ENCODE data around the gene TMEM140. TPM values are rescaled to one million over a fixed set of nuclear protein-coding genes. Genes with fewer than 3 reads are reported as not detected.

Gene TMEM140
- 10 to 100 TPM; 14.7 to 30.1 (median 20.9) TPM for total RNA-seq
- long read RNA-seq, donor 1, transcript TMEM140-201 (2 exons, 1,997 nt), result major isoform, 39 of 41 reads
- long read RNA-seq, donor 1, partial matches to known transcripts, result 0 of 41 reads
- long read RNA-seq, donor 1, other reads (novel, unspliced or antisense), result 2 of 41 reads
- long read RNA-seq, donor 2, transcript TMEM140-201 (2 exons, 1,997 nt), result major isoform, 9 of 12 reads
- long read RNA-seq, donor 2, partial matches to known transcripts, result 0 of 12 reads
- long read RNA-seq, donor 2, other reads (novel, unspliced or antisense), result 3 of 12 reads

DNA sequence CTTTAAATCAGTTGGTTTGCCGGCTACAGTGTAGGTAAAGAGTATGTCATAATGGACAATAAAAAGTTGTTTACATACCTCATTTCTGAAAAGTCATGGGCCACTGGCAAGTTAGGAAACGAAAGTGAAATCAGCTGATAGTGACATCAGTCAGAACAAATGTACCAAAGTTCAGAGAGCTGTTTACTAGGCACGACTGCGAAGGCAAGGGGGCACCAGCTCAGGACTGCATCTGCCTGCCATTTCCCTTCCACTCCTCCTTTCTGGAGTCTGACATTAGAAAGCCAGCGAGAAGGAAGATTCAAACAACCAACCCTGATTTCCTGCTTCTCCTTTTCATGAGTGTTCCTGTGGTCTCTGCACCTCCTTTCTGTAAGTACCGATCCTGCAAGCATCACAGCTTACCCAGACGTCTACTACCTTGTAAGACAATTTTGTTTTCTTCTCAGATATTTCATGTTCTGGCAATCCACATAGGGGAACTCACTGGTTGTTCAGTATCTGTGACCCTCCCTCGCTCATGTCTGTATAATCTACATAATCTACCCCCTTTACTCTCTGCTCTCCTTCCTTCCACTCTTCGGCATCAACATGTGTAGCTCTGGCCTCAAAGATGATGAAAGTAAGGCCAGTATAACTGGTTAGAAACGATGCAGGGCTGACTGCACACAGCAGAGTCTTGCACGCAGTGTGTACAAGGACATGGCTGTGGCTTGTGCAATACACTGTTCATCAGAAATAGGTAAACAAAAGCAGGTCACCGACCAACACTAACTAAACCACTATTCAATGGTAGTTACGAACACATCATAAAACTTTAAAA, at the start of gene TMEM140:
TMEM140 (plus strand) TSS at position 174 of the 823 bp plus-strand sequence. CDS start 16,370 bp downstream, outside the sequence.
- Histone ChIP-seq H3K36me3 (ENCODE audit: low read depth) (no peaks in the 10 kb centered on the region), H3K4me1 (ENCODE audit: low read depth) (no peaks in the 10 kb centered on the region), H3K9me3 (no peaks in the 10 kb centered on the region), H3K4me3 (peak within 1 kb of the TSS; percentile 15)
- ATAC-seq (peak; percentile 93), DNase-seq (peak in 2 of 3 donors; percentile 69 to 77)
- TF ChIP-seq, protein P1, sequence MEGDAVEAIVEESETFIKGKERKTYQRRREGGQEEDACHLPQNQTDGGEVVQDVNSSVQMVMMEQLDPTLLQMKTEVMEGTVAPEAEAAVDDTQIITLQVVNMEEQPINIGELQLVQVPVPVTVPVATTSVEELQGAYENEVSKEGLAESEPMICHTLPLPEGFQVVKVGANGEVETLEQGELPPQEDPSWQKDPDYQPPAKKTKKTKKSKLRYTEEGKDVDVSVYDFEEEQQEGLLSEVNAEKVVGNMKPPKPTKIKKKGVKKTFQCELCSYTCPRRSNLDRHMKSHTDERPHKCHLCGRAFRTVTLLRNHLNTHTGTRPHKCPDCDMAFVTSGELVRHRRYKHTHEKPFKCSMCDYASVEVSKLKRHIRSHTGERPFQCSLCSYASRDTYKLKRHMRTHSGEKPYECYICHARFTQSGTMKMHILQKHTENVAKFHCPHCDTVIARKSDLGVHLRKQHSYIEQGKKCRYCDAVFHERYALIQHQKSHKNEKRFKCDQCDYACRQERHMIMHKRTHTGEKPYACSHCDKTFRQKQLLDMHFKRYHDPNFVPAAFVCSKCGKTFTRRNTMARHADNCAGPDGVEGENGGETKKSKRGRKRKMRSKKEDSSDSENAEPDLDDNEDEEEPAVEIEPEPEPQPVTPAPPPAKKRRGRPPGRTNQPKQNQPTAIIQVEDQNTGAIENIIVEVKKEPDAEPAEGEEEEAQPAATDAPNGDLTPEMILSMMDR (IDR thresholded peaks at IDR 0.05), result no peak
- intact Hi-C loops (cut with DNase I, micrococcal nuclease), result no loop called here

DNA sequence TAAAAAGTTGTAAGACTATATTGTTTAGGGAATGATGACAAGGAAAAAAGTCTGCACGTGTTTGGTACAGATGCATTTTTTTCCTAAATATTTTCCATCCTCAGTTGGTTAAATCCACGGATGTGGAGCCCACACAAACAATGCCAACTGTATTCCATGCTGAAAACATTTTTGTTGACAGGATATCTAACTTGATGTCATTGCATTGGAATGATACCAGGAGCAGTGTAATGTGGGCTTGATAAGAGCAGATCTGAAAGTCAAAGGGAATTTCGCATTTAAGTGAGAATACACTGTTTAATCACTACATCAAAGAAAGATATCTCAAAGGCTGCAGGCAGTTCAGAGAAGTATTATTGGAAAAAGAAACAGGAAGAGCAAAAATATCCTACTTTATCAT, 49.5 kb upstream of the TMEM140 start:
- H3K4me1 ChIP-seq (ENCODE audit: low read depth), result no peaks in the 10 kb centered on the region
- ATAC-seq (no peak), DNase-seq (no peak)
- TF ChIP-seq, protein P1 (IDR thresholded peaks at IDR 0.05), result no peak
- H3K4me3 ChIP-seq, result no peak overlapping the region
- H3K36me3 ChIP-seq (ENCODE audit: low read depth), result no peaks in the 10 kb centered on the region
- intact Hi-C loops (cut with DNase I, micrococcal nuclease), result no loop called here
- H3K9me3 ChIP-seq, result no peaks in the 10 kb centered on the region

DNA sequence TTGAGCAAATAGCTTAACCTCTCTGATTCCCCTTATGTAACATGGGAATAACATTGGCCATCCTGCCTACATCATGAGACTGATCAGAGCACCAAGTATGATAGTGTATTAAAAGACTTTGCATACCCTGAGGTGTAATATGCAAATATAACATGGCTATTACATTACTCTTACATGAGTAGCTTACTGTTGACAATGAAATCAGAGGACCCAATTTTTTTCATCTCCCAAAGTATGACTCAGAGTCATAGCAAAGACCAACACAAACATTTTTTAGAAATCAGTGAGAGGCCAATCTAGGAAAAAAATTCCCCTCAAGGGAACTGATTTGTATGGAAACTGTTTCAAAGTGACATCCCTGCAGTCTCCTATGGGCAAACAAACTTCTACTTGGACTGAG, 47.0 kb upstream of the TMEM140 start:
- no peaks in the 10 kb centered on the region for H3K9me3 ChIP-seq
- no peak for ATAC-seq
- H3K4me3 ChIP-seq, result no peak overlapping the region
- H3K36me3 ChIP-seq (ENCODE audit: low read depth), result no peaks in the 10 kb centered on the region
- H3K4me1 ChIP-seq (ENCODE audit: low read depth), result no peaks in the 10 kb centered on the region
- no peak for DNase-seq
- intact Hi-C loops (cut with DNase I, micrococcal nuclease), result no loop called here
- TF ChIP-seq, protein P1 (IDR thresholded peaks at IDR 0.05), result no peak

DNA sequence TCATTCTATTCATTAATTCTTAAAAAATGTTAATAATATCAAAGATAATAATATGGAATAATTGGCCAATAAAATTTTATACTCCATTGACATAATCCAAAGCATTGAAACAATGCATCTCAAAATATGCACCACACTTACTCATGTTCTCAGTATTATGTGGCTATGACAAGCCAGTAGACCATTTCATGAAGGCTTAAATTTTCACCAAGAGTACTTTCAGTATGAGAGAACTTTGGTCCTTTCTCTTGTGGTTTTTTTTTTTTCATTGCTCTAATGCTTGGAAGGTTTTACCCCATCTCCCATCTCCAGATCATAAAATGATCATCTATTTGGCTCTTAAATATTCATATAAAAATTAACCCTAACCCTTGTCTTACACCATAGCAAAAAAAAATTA, 45.5 kb upstream of the TMEM140 start:
- intact Hi-C loops (cut with DNase I, micrococcal nuclease), result no loop called here
- TF ChIP-seq, protein P1 (IDR thresholded peaks at IDR 0.05), result no peak
- no peak for DNase-seq
- ATAC-seq, result no peak
- Histone ChIP-seq H3K4me3 (no peak overlapping the region), H3K4me1 (ENCODE audit: low read depth) (no peaks in the 10 kb centered on the region), H3K9me3 (no peaks in the 10 kb centered on the region), H3K36me3 (ENCODE audit: low read depth) (no peaks in the 10 kb centered on the region)

DNA sequence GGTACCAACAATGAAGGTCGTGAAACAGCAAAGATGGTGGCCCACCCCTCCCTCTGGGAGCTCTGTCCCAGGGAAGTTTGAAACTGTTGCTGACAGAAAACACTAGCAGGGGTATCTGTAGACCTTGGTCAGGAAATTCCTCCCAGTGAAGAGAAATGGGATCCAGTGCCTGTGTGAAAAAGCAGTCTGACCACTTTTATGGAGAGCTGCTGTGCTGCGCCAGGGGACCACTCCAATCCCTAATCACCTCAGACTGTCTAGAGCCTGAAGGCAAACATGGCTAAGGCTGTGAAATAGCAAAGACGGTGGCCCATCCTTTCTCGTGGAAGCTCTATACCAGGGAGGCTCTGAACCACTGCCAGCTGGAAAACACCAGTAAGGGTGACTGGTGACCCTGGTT, 38.3 kb upstream of the TMEM140 start:
- no peak for ATAC-seq
- DNase-seq, result no peak
- Histone ChIP-seq H3K36me3 (ENCODE audit: low read depth) (no peaks in the 10 kb centered on the region), H3K4me3 (no peak overlapping the region), H3K9me3 (no peaks in the 10 kb centered on the region), H3K4me1 (ENCODE audit: low read depth) (no peaks in the 10 kb centered on the region)
- TF ChIP-seq, protein P1 (IDR thresholded peaks at IDR 0.05), result no peak
- intact Hi-C loops (cut with DNase I, micrococcal nuclease), result no loop called here

Measured in mucosa of descending colon (tissue), 3 donors.